GM19328 (cell line): ENCODE data around the gene INVS.
"Not testable (repeated sequence)": the region's sequence is repeated elsewhere in the genome, so short reads cannot be mapped to it uniquely, and the experiment has no call there.

Experiments used
- ATAC-seq: cut with Tn5 transposase; IDR thresholded peaks from one replicate; pipeline ENCODE4 v1.9.1; 2021; ENCODE audit warnings: mild to moderate bottlenecking, moderate library complexity; ENCODE audit not compliant: unreplicated experiment

The INVS gene, protein sequence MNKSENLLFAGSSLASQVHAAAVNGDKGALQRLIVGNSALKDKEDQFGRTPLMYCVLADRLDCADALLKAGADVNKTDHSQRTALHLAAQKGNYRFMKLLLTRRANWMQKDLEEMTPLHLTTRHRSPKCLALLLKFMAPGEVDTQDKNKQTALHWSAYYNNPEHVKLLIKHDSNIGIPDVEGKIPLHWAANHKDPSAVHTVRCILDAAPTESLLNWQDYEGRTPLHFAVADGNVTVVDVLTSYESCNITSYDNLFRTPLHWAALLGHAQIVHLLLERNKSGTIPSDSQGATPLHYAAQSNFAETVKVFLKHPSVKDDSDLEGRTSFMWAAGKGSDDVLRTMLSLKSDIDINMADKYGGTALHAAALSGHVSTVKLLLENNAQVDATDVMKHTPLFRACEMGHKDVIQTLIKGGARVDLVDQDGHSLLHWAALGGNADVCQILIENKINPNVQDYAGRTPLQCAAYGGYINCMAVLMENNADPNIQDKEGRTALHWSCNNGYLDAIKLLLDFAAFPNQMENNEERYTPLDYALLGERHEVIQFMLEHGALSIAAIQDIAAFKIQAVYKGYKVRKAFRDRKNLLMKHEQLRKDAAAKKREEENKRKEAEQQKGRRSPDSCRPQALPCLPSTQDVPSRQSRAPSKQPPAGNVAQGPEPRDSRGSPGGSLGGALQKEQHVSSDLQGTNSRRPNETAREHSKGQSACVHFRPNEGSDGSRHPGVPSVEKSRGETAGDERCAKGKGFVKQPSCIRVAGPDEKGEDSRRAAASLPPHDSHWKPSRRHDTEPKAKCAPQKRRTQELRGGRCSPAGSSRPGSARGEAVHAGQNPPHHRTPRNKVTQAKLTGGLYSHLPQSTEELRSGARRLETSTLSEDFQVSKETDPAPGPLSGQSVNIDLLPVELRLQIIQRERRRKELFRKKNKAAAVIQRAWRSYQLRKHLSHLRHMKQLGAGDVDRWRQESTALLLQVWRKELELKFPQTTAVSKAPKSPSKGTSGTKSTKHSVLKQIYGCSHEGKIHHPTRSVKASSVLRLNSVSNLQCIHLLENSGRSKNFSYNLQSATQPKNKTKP

DNA sequence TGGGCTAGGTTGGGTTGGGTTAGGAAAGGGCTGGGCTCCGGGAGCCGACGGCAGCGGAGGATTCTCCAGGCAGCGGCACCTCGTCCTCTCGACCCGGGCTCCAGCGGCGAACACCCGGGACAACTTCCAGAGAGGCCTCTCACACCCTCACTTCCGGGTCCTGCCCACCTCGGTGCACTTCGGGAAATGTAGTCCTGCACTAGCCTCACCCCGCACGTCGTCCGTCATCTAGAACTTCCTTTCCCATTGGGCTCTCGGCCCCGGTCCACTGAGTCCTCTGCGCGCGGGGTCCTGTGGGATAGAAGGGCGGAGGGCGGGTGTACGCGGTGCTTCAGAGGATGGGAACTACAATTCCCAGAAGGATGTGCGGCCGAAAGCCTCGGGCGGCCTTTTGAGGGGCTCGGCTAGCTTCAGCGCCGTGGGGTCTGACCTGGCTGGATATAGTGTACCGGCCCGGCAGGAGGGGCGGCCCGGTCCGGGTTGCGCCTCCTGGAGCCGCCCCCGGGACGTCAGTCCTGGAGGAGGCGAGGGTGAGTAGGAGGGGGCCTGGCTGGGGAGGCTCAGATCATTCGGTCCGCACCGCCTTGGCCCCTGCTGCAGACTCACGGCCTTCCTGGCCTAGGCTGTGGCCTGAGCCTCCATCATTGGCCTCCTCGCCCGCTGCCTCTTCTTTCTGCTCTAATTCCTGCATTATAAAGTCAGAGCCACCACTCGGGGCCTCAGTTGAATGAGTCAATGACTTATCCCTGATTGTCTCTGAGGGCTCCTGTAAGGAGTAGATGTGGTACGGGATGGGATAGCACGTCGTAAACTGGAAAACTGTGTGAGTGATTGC is at the start of gene INVS, which contains the start of gene ERP44:
INVS (plus strand) TSS at position 357 of the 835 bp plus-strand sequence. CDS start 5,279 bp downstream, outside the sequence.
ERP44 (minus strand) TSS at position 114 of the 835 bp plus-strand sequence. CDS start 160 bp downstream, outside the sequence.
- peak; percentile 97 for ATAC-seq

DNA sequence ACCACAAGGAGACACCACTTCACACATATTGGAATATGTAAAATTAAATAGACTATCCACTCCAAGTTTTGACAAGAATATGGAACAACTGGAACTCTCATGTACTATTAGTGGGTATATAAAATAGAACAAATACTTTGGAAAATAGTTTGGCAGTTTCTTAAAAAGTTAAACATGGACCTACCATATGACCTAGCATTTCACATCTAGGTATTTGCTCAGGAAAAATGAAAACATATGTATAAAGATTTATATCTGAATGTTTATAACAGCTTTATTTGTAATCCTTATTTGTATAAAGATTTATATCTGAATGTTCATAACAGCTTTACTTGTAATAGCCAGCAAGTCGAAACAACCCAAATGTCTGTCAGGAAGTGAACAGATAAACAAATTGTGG is 49.5 kb upstream of the INVS start:
- no peak for ATAC-seq

DNA sequence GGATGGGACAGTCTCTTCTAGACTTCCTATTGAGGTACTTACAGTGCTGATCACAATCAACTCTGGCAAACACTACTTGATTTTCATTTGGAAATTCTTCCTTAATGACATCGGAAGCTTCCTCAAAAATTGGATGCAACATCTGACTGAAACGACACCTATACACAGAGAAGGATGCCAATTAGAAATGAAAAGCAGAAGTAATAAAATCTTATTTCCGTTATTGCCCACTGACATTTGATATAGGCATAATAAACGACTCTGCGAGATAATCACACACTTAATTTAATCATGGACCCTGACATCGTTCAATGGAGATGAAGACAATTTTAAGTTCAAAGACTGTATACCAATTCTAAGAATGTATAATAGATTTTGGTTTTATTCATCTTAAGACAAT is 46.7 kb upstream of the INVS start:
- no peak for ATAC-seq

DNA sequence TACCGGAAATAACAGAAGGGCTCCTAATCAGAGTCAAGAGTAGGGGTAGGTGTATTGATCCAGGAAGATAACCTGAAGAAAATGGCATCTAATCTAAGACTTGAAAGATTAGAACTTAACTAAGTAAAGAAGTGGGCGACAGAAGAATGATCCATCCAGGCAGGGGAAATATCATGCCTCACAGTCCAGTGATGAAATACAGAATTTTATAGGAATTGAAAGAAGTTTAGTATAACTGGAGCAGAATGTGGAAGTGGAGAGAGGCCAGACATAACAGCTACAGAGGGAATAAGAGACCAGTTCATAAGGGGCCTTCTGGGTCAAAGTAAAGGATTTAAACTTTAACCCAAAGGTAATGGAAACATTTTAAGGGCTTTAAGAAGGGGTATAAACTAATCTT is 42.5 kb upstream of the INVS start:
- ATAC-seq, result no peak

DNA sequence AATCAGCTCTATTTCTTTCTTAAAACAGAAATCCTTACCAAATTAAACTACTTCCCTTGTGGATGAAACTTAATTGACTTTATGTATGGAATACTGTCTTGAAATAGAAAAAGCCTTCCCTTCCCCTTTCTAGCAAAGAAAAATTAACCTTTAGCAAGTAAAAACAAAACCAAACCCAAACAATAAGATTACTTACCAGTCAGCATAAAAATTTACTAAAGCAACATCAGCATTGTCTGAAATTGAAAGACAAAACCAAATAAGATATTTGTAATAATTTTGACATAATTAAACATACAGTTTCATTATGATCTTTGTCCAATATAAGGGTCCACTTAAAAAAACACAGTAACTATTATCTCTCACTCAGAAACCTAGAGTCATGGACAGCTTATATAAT is 41.4 kb upstream of the INVS start:
- ATAC-seq, result no peak

DNA sequence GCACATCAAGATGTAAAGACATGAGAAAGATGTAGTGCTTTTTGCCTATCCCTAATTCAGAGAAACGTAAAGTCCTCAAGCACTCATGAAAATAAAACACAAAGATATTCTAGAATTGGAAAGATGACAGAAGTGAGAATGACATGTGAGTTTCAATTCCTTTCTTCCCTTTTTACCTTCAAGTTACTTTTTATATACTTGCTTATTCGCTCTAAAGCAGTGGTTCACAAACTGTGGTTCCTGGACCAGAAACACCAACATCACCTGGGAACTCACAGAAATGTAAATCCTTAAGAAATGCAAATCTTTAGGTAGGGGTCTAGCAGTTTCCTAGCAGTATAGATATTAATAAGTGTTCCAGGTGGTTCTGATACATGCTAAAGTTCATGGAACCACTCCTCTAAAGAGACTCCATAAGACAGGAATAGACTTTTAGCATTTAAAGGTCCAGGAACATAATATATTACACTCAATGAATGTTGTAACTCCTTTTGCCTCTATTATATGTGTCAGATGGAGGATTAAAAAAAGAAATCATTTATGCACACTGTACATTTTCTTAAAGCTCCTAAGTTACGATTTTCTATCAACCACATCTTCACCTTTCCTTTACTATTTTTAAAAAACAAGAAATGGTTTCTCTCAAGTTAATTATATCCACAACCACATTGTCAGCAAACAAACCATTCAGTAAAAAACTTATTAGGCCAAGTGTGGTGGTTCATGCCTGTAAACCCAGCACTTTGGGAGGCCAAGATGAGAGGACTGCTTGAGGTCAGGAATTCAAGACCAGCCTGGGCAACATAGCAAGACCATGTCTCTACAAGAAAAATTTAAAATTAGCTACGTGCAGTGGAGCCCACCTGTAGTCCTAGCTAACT is 40.1 kb upstream of the INVS start:
- peak; percentile 78 for ATAC-seq

DNA sequence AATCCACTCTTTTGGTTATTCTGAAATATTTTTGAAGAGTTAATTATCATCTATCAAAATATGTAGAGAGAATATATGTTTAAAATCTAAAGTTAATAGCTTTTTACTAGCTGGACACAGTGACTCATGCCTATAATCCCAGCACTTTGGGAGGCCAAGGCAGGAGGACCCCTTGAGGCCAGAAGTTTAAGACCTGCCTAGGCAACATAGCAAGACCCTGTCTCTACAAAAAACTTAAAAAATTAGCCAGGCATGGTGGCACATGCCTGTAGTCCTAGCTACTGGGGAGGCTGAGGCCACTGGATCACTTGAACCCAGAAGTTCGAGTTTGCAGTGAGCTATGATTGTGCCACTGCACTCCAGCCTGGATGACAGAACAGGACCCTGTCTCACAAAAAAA is 36.4 kb upstream of the INVS start:
- not testable (repeated sequence) for ATAC-seq

DNA sequence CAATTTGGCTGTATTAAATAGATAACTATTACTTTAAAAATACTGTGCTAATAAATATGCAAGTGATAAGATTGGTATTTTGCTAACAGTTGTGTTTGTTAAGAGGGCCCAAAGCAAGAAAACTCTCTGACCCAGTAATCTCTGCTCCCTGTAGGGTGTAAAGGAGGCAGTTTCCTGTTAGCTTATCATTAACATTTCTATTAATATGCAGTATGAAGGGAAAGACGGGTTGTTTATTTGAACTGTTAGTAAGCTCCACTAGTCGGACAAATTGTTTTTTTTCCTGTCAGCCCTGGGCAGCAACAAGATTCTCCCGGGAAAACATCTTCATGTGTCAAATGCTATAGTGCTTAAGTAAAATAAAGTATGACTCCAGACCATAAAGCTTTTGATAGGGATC is 35.9 kb upstream of the INVS start:
- ATAC-seq, result no peak

DNA sequence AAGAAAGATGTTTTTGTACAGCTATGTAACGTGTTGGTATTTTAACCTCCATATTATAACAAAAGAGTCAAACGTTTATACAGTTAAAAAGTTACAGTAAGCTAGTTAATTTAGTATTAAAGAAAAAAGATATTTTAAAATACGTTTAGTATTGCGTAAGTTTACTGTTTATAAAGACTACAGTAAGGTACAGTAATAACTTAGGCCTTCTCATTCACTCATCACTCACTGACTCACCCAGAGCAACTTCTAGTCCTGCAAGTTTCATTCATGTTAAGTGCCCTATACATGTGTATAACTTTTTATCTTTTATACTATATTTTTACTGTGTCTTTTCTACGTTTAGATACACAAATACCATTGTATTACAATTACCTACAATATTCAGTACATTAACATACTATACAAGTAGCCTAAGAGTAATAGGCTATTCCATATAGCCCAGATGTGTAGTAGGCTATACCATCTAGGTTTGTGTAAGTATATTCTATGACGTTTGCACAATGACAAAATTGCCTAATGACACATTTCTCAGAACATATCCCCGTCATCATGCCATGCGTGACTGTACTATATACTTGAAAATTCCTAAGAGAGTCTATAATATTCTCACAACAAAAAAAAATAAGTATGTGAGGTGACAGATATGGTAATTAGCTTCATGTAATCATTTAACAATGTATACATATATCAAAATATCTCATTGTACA is 34.0 kb upstream of the INVS start:
- no peak for ATAC-seq

DNA sequence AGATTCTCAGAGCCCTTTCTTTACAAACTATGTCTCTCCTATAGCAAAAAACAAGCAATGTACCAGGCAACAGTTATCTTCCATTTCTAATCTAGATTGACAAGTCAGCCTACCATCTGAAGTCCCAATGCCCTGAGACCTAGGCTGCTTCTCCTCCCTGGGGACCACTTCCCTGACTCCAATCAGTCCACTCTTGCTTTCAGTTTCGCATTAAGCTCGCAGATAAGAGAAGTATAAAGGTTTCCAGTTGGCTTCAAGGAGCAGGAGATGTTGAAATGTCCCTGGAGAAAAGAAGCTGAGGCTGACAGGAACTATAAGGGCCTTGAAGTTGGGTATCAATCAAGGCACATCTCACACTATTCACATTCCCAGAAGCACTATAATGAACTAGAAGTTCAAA is 32.5 kb upstream of the INVS start:
- no peak for ATAC-seq

DNA sequence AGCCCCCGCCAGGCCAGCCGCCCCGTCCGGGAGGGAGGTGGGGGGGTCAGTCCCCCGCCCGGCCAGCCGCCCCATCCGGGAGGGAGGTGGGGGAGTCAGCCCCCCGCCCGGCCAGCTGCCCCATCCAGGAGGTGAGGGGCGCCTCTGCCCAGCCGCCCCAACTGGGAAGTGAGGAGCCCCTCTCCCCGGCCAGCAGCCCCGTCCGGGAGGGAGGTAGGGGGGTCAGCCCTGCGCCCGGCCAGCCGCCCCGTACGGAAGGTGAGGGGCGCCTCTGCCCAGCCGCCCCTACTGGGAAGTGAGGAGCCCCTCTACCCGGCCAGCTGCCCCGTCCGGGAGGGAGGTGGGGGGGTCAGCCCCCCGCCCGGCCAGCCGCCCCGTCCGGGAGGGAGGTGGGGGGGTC is 31.1 kb upstream of the INVS start:
- not testable (repeated sequence) for ATAC-seq

DNA sequence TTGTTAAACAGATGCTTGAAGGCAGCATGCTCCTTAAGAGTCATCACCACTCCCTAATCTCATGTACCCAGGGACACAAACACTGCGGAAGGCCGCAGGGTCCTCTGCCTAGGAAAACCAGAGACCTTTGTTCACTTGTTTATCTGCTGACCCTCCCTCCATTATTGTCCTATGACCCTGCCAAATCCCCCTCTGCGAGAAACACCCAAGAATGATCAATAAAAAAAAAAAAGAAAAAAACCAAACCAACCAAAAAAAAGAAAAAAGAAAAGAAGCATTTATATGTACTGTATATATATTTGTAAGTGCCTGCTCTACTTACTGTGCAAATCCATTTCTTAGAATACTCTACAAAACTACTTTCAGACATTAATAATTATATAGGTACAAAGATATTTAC is 30.0 kb upstream of the INVS start:
- not testable (repeated sequence) for ATAC-seq

DNA sequence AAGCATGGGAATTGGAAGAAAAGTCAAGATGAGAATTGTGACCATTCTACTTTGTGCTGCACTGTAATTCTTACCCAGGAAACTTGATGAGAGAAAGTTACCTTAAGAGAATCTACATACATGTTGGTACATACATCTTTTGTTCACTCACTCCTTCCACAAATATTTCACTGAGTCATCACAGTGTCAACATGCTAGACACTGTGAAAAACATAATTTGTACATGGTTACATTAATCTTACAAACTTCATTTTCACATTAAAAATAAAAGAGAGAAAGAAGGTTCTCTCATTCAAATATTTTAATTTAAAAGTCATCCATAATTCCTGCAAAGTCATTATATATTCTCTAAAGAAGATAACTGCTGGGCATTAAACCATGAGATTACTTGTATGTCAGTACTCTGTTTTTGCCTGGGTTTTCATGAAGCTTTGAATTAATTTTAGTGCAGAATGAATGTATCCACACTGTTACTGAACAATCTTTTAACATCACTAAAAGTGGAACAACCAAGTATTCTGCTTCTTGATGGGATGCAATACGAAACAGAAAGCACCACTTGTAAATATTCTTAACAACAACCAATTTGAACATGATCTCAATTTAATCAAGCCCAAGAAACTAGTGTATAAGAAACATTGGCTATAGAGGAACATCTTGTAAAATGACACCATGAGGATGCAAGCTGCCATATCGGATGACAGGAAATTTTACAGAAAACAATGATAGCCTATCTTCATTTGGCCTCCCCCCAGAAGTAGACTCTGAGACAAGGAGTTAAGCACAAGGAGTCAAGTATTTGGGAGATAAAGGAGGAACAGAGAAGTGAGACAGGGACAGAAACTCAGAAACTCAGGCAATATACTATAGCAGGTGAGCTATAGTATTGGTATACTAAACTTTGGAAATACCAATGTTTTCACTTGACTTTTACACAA is 28.7 kb upstream of the INVS start:
- ATAC-seq, result no peak

DNA sequence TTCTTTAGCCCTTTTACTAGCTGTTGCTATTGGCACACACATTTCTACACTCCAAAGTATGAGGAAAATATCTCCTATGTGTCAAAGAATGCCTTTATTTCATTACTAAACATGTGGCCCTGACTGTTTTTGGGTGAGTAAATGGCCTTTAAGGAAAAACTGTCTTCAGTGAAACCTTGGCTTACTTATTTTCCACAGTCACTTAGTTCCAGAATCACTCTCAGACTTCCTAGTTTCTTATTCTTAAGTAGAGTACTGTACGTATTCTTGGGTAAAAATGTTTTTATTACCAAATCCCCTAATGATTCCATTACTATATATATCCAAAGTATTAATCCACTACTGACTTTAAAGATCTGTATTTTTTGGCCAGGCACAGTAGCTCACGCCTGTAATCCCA is 27.8 kb upstream of the INVS start:
- ATAC-seq, result no peak

DNA sequence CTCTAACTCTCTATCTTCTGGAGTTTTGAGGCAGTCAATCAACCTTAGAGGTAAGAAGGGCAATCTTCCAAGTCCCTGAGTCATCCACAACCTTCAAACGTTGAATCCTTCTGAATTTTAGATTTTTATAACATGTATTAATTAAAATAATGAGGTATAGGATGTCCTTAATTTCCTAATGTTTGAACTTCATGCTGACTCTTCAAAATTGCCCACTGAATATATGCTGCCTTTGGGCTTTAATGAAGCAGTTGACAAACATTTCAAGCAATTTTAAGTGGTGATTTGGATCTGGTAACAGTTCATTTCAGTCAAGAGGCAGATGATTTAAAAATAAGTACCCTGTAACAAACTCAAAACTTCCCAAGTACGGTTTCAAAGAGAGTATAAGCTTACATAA is 26.2 kb upstream of the INVS start:
- no peak for ATAC-seq

DNA sequence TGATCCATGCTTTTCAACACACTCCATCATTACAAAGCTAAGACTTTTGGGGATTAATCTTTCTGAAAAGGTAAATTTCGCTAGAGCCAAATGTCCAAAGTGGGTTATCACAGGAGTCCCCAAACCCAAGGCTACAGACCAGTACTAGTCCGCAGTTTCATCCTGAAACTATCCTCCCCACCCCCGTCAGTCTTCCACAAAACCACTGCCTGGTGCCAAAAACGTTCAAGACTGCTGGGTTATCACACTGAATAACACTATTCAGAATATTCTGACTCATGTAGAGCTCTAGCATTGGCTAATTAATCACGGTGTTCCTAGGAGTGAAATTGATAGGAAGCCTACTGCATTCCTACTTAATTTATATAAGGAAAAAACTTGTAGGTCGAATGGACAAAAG is 24.9 kb upstream of the INVS start:
- no peak for ATAC-seq

DNA sequence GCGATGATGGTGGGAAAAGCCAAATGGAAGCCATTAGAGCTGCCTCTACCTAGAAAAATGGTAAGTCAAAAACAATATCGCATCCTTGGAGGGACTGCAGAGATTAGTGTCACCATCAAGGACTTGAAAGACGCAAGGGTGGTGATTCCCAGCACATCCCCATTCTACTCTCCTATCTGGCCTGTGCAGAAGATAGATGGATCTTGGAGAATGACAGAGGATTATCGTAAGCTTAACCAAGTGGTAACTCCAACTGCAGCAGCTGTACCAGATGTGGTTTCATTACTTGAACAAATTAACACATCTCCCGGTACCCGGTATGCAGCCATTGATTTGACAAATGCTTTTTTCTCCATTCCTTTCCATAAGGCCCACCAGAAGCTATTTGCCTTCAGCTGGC is 24.1 kb upstream of the INVS start:
- no peak for ATAC-seq

DNA sequence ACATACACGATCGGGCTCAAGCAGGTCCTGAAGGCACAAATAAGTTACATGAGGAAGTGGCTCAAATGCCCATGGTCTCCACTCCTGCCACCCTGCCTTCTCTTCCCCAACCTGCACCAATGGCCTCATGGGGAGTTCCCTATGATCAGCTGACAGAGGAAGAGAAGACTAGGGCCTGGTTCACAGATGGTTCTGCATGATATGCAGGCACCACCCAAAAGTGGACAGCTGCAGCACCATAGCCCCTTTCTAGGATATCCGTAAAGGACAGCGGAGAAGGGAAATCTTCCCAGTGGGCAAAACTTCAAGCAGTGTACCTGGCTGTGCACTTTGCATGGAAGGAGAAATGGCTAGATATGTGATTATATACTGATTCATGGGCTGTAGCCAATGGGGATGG is 22.8 kb upstream of the INVS start:
- not testable (repeated sequence) for ATAC-seq
